Measurements from ENCODE around the gene TBC1D23. TPM values are rescaled to one million over a fixed set of nuclear protein-coding genes. Genes with fewer than 3 reads are reported as not detected.

The TBC1D23 gene
- total RNA-seq, 1 donor from 2014 or later: 46.1 TPM

DNA sequence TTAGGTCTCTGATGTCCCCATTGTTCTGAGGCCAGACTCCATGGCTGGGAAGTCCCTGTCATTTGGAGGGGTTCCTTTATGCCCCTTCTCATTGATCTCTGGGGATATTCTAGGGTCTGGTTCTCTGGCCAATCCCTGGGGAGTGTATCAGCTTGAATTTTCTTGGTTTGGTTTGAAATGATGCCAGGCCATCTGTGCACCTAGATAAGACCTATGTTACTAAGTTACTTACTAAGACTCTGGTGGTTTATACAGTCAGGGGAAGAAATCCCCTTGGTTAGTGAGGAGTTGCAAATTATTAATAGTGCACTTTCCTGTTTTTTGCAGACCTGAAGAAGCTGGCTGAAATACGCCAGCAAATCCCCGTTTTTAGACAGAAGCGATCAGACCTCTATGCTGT is 94.1 kb downstream of the TBC1D23 start:
- DNase-seq: no peak

GRCh38 chr3:100358413-100358812 is 97.6 kb downstream of the TBC1D23 start:
- no peak for DNase-seq

- DNase-seq: no peak
Measured at GRCh38 chr3:100359035-100359434, 98.2 kb downstream of the TBC1D23 start.

GRCh38 chr3:100360757-100361496 is 100.1 kb downstream of the TBC1D23 start:
- DNase-seq: no peak

DNA sequence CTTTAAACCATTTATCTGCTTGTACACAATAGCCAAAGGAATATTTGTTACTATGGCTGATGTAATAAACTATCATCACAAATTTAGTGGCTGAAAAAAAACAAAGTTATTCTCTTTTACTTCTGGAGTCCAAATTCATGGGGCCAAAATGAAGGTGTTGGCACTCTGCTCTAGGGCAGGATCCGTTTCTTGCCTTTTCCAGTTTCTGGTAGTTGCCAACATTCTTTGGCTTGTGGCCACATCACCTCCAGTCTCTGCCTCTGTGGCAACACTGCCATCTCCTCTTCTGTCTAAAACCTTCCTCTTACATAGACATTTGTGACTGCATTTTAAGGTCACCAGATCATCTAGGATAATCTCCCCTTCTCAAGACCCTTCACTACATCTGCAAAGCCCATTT is 101.1 kb downstream of the TBC1D23 start:
- DNase-seq: no peak

GRCh38 chr3:100364421-100364820 is 103.6 kb downstream of the TBC1D23 start:
- DNase-seq: no peak

- no peak for DNase-seq
Measured at GRCh38 chr3:100366424-100366823, 105.6 kb downstream of the TBC1D23 start.

DNA sequence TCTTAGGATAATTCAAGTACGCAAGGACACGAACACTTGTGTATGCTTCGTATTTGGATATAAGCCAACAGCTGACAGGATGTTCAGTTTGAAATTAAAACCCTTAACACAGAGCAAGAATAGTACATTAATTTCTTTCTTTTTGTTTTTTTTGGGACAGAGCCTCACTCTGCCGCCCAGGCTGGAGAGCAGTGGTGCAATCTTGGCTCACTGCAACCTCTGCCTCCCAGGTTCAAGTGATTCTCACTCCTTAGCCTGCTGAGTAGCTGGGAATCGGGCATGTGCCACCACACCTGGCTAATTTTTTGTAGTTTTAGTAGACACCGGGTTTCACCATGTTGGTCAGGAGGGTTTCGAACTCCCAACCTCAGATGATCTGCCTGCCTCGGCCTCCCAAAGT is 107.6 kb downstream of the TBC1D23 start:
- no peak for DNase-seq

DNA sequence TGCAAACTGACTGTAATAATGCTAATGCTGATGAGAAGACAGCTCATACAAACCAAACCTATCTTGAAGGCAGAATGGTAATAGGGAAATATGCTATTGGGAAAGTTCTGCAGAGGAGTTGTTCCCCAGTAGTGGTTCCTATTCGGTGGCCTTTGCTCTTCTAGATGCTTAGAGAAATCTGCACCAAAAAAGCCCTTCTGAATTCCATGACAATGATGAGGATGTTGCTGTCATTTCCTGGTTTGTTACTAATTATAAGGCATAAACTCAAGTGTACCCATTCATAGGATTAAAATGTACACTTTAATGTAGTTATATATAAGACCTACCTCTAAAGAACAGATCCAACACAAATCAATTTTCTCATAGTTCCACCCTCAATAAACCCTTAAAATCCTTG is 110.0 kb downstream of the TBC1D23 start:
- DNase-seq: peak; percentile 5

GRCh38 chr3:100374521-100374920 is 113.7 kb downstream of the TBC1D23 start:
- DNase-seq: no peak

Other genes starting within 250 kb of the TBC1D23 start
- gene FILIP1L, start 146.5 kb upstream of the TBC1D23 start, total RNA-seq: 22.0 and 42.7 TPM in 2 replicates
- gene NIT2, start 73.8 kb downstream of the TBC1D23 start, total RNA-seq: 6.5 and 8.4 TPM in 2 replicates
- gene TOMM70, start 140.1 kb downstream of the TBC1D23 start, total RNA-seq: 38.3 and 49.0 TPM in 2 replicates
- gene LNP1, start 140.5 kb downstream of the TBC1D23 start, total RNA-seq: 0.51 and 1.1 TPM in 2 replicates
- 9.0 and 16.1 TPM in 2 replicates for gene TMEM45A, start 231.6 kb downstream of the TBC1D23 start, total RNA-seq

Data from dermis blood vessel endothelial cell (primary cell).